Kidney glomerular epithelial cell (primary cell): ENCODE data around the gene CNGA4.
"Not testable (repeated sequence)": the region's sequence is repeated elsewhere in the genome, so short reads cannot be mapped to it uniquely, and the experiment has no call there.

Experiments
- DNase-seq: peaks from one replicate; lab custom pipeline; 2025; lab: John Stamatoyannopoulos, UW

The CNGA4 gene

DNA sequence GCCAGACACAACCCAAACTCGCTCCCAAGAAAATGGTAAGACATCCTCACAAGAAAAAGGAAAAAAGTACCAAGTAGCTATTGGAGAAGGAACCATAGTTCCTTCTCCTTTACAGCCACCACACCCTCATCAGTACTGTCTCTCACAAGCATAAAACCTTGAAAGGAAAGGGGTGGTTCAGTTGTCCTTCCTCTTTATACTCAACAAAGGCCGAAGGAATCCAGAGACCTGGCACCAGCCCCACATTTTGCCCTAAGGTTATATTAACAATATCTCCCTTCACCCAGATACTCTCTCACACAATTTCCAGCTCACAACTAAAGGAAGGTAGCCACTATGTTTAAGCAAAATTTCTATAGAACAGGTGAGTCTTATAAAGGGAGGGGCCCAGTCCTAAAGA is 13.0 kb upstream of the CNGA4 start:
- DNase-seq, result no peak

DNA sequence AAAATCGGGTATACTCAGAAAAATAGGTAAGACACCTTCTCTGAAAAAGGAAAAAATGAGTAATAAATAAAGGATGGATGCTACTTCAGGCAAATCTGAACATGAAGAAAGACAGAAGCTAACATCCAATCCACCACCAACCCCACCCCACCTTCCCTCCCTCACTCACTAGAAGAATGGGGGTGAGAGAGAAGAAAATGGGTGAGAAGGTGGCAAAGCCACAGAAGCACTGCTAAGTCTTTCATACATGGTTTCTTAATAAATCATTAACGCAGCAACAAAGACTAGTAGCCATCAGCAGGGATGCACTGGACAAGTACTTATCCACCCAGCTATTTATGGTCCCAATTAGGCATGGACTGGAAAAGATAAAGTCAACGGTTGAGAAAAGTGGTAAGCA is 10.4 kb upstream of the CNGA4 start:
- no peak for DNase-seq

- no peak for DNase-seq
Observed at GRCh38 chr11:6229911-6230310, 9.0 kb upstream of the CNGA4 start.

DNA sequence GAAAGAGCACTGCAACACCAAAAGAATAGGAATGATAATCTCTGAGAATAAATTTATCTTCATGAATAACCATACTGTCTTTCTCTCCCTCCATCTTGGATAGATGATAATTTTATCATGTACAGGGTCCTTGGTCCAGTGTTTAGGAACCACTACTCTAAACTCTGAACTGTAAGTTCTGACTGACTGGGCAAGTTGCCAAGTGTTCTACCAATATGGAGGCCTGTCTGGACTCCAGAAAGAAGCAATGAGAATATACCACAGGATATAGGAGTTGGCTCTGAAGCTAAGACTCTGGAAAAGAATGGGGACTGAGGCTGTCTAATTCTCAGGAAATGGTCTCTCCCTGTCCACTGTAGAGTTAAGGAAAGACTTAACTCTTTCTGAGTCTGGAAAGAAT is 6.0 kb upstream of the CNGA4 start:
- DNase-seq, result no peak

- DNase-seq, result no peak
Observed at GRCh38 chr11:6233984-6234386, 4.9 kb upstream of the CNGA4 start.

DNA sequence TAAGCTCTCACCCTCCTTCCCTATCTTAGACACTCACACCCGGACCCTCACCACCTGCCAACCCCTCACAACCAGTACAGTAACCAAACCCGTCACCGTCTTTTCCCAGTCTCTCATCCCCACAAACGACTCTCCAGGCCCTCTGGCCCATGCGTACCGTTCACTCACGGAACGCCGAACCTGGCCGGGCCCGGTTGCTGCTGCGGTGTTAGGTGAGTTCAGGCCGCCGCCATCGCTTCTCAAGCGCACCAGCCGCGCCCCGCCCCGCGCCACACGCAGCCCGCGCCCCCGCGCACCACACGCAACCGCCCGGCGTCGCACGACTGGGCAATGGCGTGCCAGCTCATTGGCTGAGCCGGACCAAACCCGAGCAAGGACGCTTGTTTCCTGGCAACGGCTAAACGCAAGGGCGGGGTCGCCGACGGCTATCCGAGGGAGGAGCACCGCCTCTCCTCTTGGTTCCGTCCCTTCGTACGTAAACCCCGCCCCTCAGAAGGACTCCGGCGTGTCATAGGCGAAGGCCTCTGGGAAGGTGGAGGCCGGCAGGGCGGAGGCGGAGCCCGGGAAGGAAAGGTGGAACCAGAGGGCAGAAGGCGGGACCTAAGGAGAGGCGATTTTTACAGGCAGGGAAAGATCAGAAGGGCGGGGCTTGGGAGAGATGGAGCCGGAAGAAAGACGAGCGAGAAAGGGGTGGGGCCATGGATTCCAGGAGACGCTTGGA is 4.3 kb upstream of the CNGA4 start, which contains the start of gene FHIP1B:
FHIP1B (minus strand) TSS at position 250 of the 721 bp plus-strand sequence. CDS start 10,120 bp downstream, outside the sequence.
- peak; percentile 100 for DNase-seq

DNA sequence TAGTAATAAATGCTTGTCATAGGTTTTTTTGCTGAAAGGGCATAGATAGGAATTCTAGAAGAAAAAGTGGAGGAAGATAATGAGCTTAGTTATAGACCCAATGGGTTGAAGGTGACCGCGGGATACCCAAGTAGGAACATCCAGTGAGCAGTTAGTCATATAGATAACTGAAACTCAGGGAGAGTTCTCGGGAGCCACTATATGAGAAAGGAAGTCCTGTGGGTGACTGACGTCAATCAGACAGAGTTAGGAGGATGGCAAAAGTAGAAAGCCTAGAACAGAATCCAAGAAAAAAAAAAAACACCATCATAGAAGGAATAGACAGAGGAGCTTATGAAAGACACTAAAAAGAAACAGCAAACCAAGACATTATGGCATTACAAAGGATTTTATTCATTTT is 1.6 kb upstream of the CNGA4 start:
- DNase-seq, result no peak

DNA sequence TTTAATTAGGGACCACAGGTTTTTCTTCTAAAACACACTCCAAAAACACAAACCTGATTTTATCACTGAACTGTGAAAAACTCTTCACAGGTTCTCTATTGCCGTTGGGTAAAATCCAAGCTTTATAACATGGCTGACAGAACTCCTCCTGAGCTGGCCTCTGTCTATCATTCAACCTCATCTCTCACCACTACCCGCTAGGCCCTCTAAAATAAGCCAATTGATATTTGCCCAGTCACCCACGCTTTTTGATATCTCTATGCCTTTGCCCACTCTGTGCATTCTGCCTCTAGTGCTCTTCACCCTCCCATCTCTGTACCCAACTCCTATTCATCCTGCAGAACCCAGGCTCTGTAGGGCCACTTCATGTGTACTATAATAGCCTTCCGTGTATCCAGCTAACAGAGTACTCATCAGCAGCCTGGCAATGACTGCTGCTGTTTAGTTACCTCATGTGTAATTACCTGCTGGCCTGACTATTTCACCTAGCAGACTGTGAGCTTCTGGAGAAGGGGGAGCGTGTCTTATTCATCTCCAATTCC is 1.1 kb upstream of the CNGA4 start:
- DNase-seq, result no peak

DNA sequence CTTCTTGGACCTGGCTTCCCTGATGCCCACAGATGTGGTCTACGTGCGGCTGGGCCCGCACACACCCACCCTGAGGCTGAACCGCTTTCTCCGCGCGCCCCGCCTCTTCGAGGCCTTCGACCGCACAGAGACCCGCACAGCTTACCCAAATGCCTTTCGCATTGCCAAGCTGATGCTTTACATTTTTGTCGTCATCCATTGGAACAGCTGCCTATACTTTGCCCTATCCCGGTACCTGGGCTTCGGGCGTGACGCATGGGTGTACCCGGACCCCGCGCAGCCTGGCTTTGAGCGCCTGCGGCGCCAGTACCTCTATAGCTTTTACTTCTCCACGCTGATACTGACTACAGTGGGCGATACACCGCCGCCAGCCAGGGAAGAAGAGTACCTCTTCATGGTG is 1.2 kb downstream of the CNGA4 start:
- no peak for DNase-seq

- no peak for DNase-seq
Observed at GRCh38 chr11:6240781-6241180, 1.9 kb downstream of the CNGA4 start.

DNA sequence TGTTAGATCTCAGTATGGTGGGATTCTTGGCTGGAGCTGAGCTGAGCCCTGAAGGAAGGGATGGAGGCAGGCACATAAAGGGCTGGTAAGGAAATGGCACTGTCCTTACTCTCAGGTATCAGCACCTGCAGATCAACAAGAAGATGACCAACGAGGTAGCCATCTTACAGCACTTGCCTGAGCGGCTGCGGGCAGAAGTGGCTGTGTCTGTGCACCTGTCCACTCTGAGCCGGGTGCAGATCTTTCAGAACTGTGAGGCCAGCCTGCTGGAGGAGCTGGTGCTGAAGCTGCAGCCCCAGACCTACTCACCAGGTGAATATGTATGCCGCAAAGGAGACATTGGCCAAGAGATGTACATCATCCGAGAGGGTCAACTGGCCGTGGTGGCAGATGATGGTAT is 2.4 kb downstream of the CNGA4 start:
- no peak for DNase-seq

DNA sequence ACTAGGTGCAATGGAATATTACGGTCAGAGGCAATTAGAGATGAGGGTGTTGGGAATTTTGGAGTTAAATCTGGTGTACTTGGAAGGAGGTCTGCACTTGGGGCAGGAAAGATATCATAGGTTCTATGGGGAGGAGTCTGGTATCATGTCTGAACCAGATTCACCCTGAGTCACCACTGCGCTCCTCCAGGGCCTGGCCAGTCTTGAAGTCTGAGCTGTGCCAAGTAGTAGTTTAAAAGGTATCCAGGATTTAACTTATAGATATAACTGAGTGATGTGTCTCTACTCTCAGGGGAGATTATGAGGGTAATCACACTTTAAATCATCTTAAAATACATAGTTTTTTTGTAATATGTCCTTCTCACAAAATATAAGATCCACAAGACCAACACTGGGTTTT is 6.6 kb downstream of the CNGA4 start:
- no peak for DNase-seq

- no peak for DNase-seq
Observed at GRCh38 chr11:6248248-6248647, 9.4 kb downstream of the CNGA4 start.

DNA sequence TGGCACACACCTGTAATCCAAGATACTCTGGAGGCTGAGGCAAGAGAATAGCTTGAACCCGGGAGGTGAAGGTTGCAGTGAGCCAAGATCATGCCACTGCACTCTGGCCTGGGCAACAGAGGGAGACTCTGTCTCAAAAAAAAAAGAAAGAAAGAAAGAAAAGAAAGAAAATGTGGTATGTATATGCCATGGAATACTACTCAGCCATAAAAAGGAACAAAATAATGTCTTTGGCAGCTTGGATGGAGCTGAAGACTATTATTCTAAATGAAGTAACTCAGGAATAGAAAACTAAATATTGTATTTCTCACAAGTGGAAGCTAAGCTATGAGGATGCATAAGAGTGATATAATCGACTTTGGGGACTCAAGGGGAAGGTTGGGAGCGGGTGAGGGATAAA is 10.0 kb downstream of the CNGA4 start:
- not testable (repeated sequence) for DNase-seq

GRCh38 chr11:6249770-6250555 is 11.1 kb downstream of the CNGA4 start:
- DNase-seq, result peak; percentile 66

DNA sequence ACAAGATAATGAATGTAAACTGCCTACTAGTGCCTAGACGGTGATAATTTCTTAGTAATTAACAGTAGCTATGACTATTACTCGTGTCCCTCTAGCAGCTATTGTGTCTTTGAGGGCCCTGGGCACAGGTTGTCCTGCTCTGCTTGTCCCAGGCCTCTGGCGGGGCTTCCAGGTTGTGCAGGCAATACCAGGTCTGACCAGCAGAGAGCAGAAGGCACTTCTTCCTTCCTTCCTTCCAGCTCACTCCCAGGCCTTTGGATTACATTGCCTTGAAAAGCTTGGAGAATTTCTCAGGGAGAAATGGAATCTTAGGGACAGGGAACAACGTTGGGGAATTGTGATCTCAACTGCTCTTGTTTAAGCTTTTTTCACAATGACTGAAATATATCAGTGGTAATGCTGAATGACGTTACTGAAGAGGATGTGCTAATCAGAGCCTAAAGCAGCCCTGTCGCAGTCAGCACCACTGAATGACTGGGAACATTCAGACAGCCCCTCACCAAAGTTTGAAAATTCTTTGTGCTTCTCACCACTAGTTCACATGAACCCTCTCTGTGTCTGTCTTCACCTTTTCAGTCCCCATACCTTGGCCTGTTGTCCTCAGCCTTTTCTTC is 12.3 kb downstream of the CNGA4 start:
- peak; percentile 58 for DNase-seq

- no peak for DNase-seq
Observed at GRCh38 chr11:6251990-6252473, 13.1 kb downstream of the CNGA4 start.

DNA sequence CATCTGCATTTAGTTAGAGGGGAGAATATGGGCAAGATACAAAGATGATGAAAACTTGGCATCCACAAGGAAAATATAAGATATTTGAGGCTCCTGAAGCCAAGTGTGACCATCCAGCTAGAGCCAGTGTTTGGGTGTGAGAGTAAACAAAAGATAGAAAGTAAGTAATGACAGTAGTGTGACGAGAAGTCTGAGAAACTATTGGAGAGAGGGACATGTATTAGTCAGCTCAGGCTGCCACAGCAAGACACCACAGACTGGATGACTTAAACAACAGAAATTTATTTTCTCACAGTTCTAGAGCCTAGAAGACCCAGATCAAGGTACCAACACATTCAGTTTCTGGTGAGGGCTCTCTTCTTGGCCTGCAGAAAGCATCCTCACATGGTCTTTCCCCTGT is 14.3 kb downstream of the CNGA4 start:
- no peak for DNase-seq

GRCh38 chr11:6258141-6258540 is 19.3 kb downstream of the CNGA4 start:
- DNase-seq, result no peak

GRCh38 chr11:6258571-6259081 is 19.7 kb downstream of the CNGA4 start:
- no peak for DNase-seq

DNA sequence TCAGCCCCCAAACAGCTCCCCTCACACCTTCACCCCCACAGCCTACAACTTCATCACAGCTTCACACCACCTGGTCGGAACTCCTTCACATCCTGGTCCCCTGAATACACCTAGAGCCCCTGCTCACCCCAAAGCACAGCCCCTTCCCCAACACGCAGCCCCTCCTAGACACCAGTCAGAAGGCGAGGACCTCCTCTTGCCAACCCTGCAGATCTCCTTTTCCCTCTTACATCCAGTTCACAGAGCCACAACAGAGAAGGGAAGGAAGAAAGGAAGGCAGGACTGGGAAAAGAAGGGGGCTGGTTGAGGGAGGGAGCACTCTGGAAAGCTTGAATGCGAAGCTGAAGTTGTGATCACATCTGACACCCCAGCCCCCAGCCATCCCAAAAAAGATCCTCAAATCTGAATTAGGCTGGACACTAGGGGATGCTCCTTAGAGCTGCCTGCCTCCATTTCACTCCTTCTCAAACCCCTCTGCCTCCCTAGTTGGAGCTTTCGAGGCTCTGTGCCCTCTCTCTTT is 21.4 kb downstream of the CNGA4 start:
- no peak for DNase-seq

GRCh38 chr11:6263662-6264061 is 24.8 kb downstream of the CNGA4 start:
- no peak for DNase-seq
